Activated naive CD8-positive, alpha-beta T cell treated with anti-CD3 and anti-CD28 coated beads, Interleukin-2, amount 50 U/mL, for 16 hours (primary cell): ENCODE data around the gene LECT2.

Experiments
- DNase-seq: peaks from one replicate; pipeline ENCODE4 v3.0.0-alpha.2; 2020; ENCODE audit warnings: low read depth, low spot score

The LECT2 gene

DNA sequence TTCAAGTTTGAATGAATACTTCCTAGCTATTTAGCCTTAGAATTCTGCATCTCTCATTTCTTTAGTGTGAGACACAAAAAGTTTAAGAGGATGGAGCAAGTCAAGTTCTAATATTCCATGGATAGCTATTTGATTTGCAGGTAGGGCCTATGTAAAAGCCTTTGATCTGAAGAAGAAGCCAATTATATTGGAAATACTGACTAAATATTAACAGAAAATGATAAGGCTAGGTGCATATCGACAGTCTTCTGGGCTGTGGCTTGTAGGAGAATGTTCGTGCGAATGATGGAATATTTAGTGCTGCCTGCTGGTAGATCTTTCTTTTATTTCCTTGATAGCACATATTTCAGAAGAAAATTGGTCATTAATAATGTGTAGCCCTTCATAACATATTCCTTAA, at the start of gene LECT2:
LECT2 (minus strand) TSS at position 85 of the 400 bp plus-strand sequence. CDS start 150 bp downstream, outside the sequence.
- DNase-seq = no peak

DNA sequence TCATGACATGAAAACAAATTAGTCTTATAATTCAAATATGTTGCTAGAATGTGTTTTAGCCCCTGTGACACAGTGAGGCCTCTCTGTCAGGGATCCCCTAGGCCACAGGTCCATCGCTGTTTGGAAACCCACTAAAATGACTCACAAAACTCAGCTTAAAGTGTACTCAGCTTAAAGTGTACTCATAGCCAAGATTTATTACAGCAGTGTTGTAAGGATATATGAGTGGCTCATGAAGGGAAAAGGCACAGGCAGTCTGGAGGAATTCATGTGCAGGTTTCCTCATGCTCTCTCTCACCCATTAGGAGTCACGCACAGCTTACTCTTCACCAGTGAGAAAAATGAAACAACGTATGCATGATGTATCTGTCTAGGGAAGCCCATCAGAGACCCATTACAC, 49.7 kb upstream of the LECT2 start:
- DNase-seq = no peak

DNA sequence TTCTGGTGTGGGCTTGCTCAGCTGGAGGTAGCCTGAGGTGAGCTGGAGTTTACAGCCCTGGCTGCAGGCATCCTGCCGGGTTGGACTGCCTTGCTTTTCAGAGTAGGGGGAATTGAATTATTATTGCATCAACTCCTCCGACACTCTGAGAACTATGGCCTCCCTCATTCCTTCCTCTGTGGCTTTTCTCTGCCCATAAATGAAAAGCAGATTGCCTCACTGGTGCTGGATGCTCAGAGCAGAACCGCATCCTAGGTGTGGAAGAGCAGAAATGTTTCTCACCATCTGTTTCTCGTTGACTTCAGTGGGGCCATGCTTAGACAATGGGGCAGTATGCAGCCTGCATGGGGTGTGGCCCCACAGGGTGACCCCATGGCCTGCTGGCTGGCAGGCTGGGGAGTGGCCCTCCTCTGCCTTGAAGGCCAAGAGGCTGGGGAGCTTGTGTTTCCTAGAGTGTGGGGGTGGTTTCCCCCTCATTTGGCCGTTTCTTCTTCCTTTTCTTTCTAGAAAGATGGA, 46.7 kb upstream of the LECT2 start:
- DNase-seq = no peak

DNA sequence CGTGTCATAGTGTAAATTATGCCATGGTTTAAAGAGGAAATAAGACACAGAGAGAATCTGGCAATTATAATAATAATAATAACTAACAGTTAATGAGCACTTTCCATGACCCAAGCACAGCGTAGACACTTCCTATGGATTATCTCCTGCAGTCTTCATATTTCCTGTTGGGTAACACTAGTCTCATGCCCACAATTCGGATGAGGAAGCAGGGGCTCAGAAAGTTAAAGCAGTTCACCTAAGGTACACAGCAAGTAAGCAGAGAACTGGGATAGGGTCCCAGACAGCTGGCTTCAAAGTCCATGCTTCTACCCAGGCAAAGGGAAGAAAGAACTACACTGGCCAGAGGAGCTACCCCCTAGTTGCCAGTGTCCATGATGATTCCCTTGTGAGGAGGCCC, 46.1 kb upstream of the LECT2 start:
- DNase-seq = no peak

DNA sequence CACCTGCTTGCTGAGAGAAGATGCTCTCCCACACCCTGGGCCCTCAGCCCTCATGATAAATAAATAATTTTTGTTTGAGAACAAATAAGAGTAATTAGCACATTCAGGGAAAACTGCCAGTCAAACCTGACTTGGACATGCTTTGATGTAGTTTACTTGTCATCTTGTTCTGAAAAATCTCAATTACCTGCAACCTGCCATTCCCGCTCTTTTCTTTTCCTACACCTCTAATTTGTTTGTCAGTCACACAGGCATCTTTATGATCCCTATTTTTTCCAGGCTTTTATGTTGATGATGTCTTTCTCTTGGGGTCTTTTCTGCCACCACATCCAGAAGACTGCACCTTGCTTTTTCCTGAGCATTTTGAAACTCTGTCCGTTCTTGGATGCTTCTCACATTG, 45.4 kb upstream of the LECT2 start:
- no peak for DNase-seq

DNA sequence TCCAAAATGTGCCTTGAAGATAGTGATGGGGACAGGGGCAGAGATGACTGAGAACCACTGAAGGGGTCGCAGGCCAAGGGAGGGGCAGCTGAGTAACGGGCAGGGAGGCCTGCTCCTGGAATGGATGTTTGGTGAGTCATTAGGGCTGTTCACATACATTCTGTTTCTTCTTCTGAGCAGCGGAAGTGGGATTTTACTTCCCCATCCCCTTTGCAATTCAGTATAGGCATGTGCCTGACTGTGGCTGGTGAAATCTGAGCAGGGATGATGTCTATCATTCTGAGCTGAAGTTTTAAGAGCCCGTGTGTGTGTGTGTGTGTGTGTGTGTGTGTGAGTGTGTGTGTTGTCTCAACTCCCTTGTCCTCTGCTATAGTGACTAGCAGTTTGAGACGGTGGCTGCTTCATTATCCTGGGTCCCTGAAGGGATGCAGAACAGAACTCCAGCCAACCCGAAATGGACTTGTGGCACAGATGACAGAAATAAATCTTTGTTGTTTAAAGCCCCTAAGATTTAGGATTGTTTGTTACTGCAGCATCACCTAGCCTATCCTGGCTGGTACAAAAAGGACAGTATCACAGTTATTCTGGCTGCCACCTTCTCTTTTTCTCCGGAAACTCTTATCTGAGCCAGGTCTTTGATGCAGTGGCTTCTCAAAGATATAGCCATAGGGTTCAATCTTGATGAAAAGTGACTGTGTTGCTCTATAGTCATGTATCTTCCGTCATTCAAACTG, 44.8 kb upstream of the LECT2 start:
- no peak for DNase-seq

DNA sequence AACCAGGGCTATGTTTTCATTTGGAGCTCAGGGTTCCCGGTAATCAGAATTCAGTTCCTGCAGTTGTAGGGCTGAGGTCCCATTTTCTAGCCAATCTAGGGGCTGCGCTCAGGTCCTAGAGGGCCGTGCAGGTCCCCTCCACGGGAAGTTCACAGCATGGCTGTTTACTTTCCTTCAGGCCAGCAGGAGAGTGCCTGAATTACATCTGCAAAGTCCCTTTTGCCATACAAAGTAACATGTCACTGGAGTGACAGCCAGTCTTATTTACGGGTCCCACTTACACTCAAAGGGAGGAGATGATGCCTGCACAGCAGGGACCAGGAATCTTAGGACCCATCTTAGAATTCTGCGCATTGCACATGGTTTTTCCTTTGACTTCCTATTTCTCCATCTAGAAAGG, 44.1 kb upstream of the LECT2 start:
- no peak for DNase-seq

DNA sequence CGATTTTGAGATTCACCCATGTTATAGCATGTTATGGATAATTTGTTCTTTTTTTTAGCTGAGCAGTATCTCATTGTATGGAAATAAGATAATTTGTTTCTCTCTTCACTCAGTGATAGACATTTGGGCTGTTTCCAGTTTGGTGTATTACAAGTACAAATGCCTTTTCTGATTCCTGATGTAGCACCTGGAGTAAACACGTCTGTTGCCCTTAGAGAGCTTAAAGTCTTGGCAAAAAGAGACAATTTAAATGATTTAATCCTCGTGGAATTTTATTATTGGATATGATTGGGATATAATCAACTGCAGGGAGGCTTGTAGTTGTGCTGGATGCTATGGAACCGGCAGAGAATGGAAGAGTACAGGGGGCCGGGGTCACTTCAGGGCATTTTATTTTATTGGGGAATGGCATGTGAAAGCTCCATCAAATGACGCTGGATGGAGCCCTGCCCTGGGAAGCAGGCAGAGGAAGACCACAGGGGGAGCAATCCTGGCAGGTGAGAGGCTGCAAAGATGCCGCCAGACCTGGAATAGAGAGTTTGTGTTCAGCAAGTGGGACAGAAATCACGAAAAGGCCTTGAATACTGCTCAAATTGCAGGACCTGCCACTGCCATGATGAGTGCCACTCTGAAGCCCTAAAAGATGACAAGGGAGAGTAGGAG, 43.0 kb upstream of the LECT2 start:
- DNase-seq = no peak

DNA sequence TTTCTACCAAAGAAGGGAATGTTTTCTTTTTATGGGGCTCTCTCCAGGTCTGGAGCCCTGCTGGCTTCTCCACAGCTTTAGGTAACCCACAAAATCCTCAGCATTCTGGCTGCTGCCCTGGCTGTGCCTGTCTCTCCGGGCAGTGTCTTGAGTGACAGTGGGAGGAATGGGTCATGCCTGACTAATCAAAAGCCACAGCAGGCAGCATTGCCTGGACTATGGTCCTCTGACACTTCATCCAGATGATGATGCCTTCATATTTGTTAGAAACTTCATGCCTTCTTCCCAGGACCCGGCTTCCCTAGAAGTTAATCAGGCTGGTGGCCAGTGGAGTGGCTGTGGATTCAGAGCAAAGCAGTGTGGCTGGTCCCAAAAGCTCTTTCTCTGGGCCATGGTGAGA, 41.8 kb upstream of the LECT2 start:
- DNase-seq = no peak

DNA sequence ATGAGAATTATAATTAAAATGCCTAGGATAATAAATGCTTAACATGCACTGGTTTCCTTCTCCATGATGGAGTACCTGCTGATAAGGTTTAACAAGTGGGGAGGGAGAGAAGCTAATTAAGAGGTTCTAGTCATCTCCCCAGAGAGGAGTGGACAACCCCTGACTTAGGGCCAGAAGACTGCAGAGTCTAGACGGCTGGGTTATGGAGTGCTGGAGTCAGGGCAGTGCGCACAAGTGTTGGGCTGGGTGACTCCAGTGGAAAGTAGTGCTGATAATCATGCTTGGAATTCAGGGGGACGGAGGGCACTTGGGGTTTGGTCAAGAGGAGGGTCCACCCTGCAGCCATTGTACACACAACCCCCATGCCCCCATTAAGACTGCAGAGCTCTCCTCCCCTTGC, 41.2 kb upstream of the LECT2 start:
- DNase-seq = no peak

DNA sequence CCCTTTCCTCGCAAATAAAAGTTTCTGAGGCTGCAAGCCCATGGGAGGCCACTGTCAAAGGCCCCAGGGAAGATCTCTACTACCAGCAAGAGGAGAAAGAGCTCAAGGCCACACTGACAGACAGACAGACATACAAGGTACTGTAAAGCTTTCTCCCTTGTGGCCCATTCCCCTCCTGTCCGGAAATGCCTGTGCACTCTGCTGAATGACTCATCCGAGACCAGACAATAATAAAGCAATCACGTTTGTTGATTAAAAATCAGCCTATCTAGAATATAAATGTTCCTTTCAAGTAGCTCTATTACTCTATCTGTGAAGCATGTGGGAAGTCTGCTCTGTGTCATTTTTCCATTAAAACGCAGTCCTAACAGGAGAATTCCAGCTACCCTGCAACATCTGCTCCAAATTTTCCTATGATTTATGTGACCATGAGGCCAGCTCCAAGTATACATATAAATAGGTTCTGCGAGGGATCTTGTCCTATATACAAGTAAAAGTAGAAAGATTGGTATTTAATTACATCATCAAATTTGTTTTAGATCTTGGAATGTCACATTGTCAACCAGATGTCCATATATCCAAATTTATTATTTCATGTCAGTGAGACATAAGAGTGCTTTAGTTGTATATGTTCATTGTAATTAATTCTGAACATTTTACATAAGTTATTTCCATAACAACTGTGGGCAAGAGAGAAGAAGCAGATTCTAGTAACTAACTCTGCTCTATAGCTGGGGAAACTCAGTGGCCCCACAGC, 39.3 kb upstream of the LECT2 start:
- DNase-seq = no peak

DNA sequence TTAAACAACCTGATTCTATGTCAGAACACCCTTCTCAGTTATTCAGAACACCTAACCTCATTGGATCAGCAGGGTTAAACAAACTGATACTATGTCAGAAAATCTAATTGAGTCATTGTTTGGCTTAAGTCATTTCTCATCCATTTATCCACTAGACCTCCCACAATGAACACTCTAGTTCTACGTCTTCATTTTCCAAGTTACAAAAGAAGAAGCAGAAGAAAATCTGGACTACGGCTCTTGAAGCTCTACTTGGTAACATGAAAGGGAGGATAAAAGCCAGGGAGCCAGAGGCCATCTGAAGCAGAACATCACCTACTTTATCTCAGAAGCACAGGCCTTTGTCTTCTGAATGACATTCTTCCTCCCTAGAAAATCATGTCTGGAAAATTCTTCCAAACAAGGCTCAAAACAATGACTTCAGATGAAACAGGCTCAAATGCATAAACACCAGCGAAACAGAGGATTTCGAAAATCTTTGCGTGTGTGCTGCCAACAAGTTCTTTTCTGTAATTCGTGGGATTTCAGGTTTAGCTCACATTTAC, 38.6 kb upstream of the LECT2 start:
- no peak for DNase-seq

DNA sequence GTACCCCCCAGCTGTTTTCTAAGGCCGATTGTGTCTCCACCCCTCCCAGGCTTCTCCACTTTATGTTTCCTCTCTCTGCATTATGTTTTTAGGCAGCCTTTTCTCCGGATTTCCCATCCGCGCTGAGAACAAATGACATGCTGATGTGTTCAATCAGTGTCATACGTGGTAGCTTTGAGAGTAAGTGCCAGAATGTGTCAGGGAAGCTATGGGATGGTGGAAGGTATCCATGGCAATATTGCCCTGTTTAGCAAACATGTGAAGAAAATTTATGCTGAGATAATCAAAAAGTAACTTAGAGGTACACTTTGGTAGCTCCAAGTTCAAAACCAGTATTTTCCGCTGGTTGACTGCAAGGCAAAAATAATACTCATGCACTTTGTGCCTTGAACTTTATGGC, 36.6 kb upstream of the LECT2 start:
- no peak for DNase-seq

DNA sequence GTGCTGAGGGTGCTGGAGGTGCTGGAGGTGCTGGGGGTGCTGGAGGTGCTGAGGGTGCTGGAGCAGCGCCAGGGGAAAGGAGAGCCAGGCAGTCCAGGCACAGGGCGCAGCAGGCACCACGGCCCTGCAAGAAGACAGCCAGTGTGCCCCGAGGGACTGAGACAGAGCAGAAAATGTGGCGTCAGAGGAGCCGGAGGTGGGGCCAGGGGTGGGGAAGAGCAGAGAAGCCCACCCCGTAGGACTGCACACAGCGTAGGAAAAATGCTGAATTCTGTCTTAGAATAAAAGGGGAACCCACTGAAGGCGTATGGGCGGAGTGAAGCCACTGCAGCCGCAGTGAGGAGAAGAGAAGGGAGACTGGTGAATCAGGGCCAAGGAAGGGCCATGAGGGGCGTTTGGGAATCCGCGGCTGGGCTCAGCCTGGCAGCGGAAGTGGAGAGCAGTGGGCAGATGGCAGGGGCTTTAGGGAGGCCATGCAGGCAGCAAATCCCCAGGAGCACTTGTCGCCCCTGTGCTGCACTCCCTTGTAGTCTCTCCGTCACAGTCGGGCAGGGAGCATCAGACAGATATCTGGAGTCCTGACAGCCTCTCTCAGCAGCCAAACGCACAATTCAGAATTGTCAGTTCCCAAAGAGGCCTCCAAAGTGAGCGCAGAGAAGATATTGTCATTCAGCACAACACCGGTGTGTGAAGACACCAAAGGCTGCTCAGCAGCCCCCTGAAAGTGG, 35.9 kb upstream of the LECT2 start:
- DNase-seq = no peak

DNA sequence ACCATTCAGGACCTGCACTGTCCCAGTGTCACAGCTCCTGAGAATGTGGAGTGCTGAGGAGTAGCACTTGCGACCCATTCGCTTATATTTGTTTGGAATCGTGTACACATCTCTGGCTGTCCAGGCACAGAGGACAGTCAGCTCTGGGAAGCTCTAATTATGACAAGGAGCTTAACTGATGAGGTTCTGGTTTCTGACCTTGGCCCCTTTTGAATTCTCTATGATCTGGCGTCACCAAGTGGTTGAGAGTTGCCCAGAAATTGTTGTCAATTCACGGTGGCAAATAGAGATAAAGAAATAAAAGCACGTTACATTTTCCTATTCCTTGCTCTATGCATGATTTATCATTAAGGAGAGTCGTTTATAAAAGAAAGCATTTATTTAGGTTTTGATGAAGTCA, 34.9 kb upstream of the LECT2 start:
- DNase-seq = no peak

DNA sequence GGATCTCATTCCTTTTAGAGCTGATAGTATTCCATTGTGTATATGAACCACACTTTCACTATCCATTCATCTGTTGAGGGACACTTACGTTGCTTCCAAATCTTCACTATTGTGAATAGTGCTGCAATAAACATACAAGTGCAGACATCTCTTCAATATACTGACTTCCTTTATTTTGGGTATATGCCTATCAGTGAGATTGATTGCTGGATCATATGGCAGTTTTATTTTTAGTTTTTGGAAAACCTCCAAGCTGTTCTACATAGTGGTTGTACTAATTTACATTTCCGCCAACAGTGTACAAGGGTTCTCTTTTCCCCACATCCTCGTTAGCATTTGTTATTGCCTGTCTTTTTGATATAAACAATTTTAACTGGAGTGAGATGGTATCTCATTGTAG, 33.8 kb upstream of the LECT2 start:
- DNase-seq = no peak

DNA sequence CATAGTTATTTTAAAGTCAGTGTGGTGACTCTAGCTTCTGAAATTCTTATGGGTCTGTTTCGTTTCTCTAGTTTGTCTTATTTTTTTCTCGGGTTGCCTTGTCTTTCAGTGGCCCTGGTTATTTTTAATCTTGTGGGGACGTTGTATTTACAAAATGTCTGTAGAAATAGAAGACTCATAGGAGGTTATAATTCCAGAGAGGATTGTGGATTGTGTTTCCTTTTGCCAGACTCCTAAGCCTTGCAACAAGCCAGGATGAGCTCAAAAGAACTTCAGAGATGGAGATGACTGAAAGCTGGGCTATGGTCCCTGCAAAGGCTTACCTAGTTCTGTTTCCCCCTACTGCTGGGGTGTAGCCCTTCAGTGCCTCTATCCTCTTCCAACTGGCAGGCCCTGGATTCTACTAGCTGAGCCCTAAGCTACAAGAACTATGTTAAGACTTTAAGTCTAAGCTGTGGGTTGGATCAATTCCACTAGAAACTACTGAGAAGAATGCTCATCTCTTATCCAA, 32.2 kb upstream of the LECT2 start:
- no peak for DNase-seq

DNA sequence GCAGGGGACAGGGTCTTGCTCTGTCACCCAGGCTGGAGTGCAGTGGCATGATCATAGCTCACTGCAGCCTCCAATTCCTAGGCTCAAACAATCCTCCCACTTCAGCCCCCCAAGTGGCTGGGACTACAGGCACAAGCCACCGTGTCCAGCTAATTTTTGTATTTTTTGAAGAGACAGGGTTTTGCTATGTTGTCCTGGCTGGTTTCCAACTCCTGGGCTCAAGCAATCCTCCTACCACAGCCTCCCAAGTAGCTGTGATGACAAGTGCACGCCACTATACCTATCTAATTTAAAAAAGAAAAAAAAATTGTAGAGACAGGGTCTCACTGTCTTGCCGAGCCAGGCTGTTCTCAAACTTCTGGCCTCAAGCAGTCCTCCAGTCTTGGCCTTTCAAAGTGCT, 31.6 kb upstream of the LECT2 start:
- DNase-seq = no peak

DNA sequence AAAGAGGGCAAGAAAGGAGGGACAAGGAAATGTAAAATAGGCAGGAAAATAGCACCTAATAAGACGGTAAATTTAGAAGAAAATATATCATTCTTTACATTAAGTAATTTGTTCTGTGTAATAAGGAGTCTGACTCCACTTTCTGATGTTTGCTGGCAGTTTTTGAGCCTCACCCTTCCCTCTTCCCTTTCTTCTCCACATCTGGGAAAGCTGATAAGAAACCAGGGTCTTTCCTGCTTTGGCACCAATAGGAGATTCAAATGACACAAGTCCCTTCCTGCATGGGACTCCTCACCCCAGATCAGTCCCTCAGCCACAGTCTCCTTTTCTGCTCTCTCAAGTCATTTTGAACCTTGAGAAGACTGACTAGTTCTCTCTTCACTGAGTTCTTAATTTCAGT, 31.2 kb upstream of the LECT2 start:
- no peak for DNase-seq

DNA sequence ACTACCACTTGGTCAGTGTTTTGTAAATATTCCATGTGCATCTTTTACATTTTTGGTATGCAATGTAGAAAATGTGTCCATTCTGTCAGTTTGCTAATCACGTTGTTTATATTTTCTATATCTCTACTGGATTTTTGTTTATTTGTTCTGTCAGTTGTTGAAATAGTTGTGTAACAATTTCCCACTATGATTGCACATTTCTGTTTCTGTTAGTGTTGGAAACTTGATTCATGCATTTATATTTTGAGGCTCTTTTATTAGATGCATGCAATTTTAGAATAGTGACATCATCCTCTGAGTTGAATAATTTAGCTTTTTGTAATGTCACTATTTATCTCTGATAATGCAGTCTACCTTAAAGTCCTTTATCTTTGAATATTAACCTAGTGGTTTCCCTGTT, 25.8 kb upstream of the LECT2 start:
- DNase-seq = no peak

DNA sequence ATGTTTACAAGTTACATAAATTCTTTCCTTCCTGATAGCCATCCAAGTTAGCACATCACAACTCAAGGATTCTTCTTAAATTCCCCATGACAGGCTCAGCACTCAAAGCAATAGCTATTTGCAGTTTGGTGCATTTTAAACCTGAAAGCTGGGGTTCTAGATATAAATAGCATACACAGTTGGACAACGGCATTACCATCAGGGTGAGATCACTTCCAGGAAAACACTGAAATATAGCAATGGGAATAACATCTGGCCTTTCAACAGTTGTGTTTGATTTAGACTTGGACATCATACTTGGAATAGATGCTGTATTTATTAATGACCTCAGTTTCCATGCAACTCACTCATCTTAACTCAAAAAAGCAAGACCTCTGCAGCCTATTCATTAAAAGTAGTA, 24.7 kb upstream of the LECT2 start:
- DNase-seq = no peak
